ENCODE measurements around the gene ALKBH5. TPM values are rescaled to one million over a fixed set of nuclear protein-coding genes. Genes with fewer than 3 reads are reported as not detected.

The ALKBH5 gene
- total RNA-seq, 1 experiment from 2014 or later, result 85.5 TPM

GRCh38 chr17:18248811-18249210 is 65.2 kb downstream of the ALKBH5 start:
- in situ Hi-C loops (cut with HindIII; ENCODE audit: low pct_unique_long_range_greater_than_20kb, low sequenced_read_pairs), result no loop called here
- DNase-seq (ENCODE audit: low read depth, low spot score), result no peak

- in situ Hi-C loops (cut with HindIII; ENCODE audit: low pct_unique_long_range_greater_than_20kb, low sequenced_read_pairs), result no loop called here
- DNase-seq (ENCODE audit: low read depth, low spot score), result no peak
These were observed 66.6 kb downstream of the ALKBH5 start for GRCh38 chr17:18250259-18250658.

- in situ Hi-C loops (cut with HindIII; ENCODE audit: low pct_unique_long_range_greater_than_20kb, low sequenced_read_pairs), result no loop called here
- no peak for DNase-seq (ENCODE audit: low read depth, low spot score)
These were observed 67.1 kb downstream of the ALKBH5 start for GRCh38 chr17:18250708-18251107.

- in situ Hi-C loops (cut with HindIII; ENCODE audit: low pct_unique_long_range_greater_than_20kb, low sequenced_read_pairs), result no loop called here
These were observed 67.6 kb downstream of the ALKBH5 start for GRCh38 chr17:18251204-18251603.

GRCh38 chr17:18252160-18252559 is 68.5 kb downstream of the ALKBH5 start:
- no peak for DNase-seq (ENCODE audit: low read depth, low spot score)
- in situ Hi-C loops (cut with HindIII; ENCODE audit: low pct_unique_long_range_greater_than_20kb, low sequenced_read_pairs), result no loop called here

More at GRCh38 chr17:18251204-18251603, 67.6 kb downstream of the ALKBH5 start:
- no peak for DNase-seq (ENCODE audit: low read depth, low spot score)

GRCh38 chr17:18253187-18253884 is 69.7 kb downstream of the ALKBH5 start:
- in situ Hi-C loops (cut with HindIII; ENCODE audit: low pct_unique_long_range_greater_than_20kb, low sequenced_read_pairs), result no loop called here
- no peak for DNase-seq (ENCODE audit: low read depth, low spot score)

GRCh38 chr17:18253947-18254821 is 70.6 kb downstream of the ALKBH5 start:
- no peak for DNase-seq (ENCODE audit: low read depth, low spot score)
- in situ Hi-C loops (cut with HindIII; ENCODE audit: low pct_unique_long_range_greater_than_20kb, low sequenced_read_pairs), result no loop called here

GRCh38 chr17:18254888-18255649 is 71.4 kb downstream of the ALKBH5 start:
- in situ Hi-C loops (cut with HindIII; ENCODE audit: low pct_unique_long_range_greater_than_20kb, low sequenced_read_pairs), result no loop called here

GRCh38 chr17:18256351-18256750 is 72.7 kb downstream of the ALKBH5 start:
- in situ Hi-C loops (cut with HindIII; ENCODE audit: low pct_unique_long_range_greater_than_20kb, low sequenced_read_pairs), result no loop called here
- no peak for DNase-seq (ENCODE audit: low read depth, low spot score)

More at GRCh38 chr17:18254888-18255649, 71.4 kb downstream of the ALKBH5 start:
- no peak for DNase-seq (ENCODE audit: low read depth, low spot score)

- DNase-seq (ENCODE audit: low read depth, low spot score), result no peak
- in situ Hi-C loops (cut with HindIII; ENCODE audit: low pct_unique_long_range_greater_than_20kb, low sequenced_read_pairs), result no loop called here
These were observed 73.1 kb downstream of the ALKBH5 start for GRCh38 chr17:18256776-18257175.

- no peak for DNase-seq (ENCODE audit: low read depth, low spot score)
- in situ Hi-C loops (cut with HindIII; ENCODE audit: low pct_unique_long_range_greater_than_20kb, low sequenced_read_pairs), result no loop called here
These were observed 73.8 kb downstream of the ALKBH5 start for GRCh38 chr17:18257268-18257981.

- peak; percentile 63 for DNase-seq (ENCODE audit: low read depth, low spot score)
- in situ Hi-C loops (cut with HindIII; ENCODE audit: low pct_unique_long_range_greater_than_20kb, low sequenced_read_pairs), result no loop called here
These were observed 74.3 kb downstream of the ALKBH5 start for GRCh38 chr17:18257982-18258355.

GRCh38 chr17:18258356-18259038 is 74.9 kb downstream of the ALKBH5 start, which contains the start of gene FLII:
Gene FLII (minus strand): TSS chr17:18258738. CDS start chr17:18258690, 48 bp downstream.
- peak; percentile 46 for DNase-seq (ENCODE audit: low read depth, low spot score)
- in situ Hi-C loops (cut with HindIII; ENCODE audit: low pct_unique_long_range_greater_than_20kb, low sequenced_read_pairs), result no loop called here

All from SK-MEL-5 (cell line).